GDM1 (cell line): ENCODE data around the gene OSBP2.

Experiments
- DNase-seq: peaks from one replicate; lab custom pipeline; 2025; lab: John Stamatoyannopoulos, UW

The OSBP2 gene, protein sequence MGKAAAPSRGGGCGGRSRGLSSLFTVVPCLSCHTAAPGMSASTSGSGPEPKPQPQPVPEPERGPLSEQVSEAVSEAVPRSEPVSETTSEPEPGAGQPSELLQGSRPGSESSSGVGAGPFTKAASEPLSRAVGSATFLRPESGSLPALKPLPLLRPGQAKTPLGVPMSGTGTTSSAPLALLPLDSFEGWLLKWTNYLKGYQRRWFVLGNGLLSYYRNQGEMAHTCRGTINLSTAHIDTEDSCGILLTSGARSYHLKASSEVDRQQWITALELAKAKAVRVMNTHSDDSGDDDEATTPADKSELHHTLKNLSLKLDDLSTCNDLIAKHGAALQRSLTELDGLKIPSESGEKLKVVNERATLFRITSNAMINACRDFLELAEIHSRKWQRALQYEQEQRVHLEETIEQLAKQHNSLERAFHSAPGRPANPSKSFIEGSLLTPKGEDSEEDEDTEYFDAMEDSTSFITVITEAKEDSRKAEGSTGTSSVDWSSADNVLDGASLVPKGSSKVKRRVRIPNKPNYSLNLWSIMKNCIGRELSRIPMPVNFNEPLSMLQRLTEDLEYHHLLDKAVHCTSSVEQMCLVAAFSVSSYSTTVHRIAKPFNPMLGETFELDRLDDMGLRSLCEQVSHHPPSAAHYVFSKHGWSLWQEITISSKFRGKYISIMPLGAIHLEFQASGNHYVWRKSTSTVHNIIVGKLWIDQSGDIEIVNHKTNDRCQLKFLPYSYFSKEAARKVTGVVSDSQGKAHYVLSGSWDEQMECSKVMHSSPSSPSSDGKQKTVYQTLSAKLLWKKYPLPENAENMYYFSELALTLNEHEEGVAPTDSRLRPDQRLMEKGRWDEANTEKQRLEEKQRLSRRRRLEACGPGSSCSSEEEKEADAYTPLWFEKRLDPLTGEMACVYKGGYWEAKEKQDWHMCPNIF

GRCh38 chr22:30694640-30695350 lies at the start of gene OSBP2:
Gene OSBP2, plus strand, starts transcription at chr22:30694874. Its CDS starts 36 bp downstream, at chr22:30694910.
- no peak for DNase-seq

DNA sequence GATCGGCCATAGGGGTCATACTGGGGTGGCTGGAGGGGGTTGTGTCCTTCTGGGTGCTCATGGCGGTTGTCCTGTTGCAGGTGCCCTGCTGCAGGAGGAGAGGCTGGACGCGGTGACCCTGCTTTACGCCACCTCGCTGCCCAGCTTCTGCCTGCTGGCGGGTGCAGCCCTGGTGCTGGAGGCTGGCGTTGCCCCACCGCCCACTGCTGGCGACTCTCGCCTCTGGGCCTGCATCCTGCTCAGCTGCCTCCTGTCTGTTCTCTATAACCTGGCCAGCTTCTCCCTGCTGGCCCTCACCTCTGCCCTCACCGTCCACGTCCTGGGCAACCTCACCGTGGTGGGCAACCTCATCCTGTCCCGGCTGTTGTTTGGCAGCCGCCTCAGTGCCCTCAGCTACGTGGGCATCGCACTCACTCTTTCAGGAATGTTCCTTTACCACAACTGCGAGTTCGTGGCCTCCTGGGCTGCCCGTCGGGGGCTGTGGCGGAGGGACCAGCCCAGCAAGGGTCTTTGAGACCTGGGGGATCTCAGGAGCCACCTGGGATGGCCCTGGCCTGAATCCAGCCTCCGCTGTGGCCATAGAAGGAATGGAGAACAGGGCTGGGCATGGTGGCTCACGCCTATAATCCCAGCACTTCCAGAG lies 48.0 kb upstream of the OSBP2 start:
- no peak for DNase-seq

DNA sequence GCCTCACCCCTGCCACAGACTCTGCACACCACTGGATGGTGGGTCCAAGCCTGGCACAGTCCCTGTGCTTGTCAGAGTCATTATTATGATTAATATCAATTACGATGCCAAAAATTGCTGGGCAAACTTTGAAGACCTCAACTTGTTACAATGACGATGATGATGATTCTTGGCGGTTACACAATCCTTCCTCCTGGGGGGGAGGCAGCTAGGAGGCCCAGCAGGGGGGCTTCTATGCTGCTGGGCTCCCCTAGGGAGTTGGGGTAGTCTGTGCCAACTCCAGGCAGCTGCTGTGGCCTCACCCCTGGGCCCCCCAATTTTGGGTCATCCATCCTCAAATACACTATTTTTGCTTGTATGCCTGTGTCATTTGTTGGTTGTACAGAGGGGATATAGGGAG lies 47.1 kb upstream of the OSBP2 start:
- DNase-seq = no peak

DNA sequence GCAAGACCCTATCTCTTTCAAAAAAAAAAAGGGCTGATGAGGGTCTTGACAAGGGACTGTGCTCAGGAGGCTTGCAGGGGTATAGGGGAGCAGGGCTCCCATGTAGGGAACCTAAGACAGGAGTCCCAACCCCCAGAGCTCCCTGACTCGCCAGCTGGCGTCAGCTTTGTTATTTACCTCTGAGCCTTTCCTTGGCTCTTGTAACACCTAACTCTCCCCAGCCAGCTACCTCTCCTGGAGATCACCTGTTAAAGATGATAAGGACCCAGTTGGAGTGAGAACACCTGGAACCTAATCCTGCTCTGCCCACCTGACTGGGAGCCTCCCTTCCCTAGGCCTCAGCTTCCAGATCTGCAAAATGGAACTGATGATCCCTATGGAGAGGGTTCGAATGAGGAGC lies 45.8 kb upstream of the OSBP2 start:
- DNase-seq = no peak

- DNase-seq = peak; percentile 77
These were observed 45.2 kb upstream of the OSBP2 start for GRCh38 chr22:30649430-30650007.

- DNase-seq = no peak
These were observed 44.1 kb upstream of the OSBP2 start for GRCh38 chr22:30650508-30651116.

- DNase-seq = no peak
These were observed 41.8 kb upstream of the OSBP2 start for GRCh38 chr22:30652852-30653251.

DNA sequence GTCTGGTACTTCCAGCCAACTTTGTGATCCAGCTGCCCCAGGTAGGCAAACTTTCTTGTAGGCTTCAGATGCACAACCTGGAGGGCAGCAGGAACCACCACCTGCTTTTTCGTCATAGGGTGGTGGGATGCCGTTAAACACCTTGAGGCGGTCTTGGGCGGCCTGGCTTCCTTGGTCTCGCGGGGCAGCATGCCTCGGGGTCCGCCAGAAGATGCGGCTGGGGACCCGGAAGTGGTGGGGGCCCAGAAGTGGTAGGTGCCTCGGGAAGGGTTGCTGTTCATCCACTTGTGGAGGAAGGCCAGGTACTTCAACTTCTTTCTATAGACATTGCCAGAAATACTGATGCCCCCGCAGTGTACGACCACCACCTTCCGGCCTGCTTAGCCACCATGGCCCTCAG lies 40.3 kb upstream of the OSBP2 start:
- no peak for DNase-seq

DNA sequence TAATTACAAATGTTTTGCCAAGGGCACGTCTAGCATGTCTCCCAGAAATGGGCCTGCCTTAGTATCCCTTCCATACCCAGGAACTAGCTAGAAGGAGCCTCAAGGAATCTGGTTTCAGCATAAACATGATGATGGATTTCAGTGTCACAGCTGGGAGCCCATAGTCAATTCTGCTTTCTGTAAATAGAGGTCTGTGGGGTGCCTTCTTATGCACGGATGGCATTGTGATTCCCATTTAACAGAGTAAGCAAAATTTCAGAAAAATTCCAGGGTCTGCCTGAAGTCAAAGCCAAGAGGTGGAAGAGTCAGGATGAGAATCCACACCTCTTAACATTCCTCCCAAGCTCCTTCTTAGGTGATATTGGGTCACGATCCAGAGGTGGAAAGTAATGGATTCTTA lies 39.1 kb upstream of the OSBP2 start:
- no peak for DNase-seq

GRCh38 chr22:30662040-30662439 lies 32.6 kb upstream of the OSBP2 start:
- no peak for DNase-seq

GRCh38 chr22:30664798-30665197 lies 29.9 kb upstream of the OSBP2 start:
- no peak for DNase-seq

DNA sequence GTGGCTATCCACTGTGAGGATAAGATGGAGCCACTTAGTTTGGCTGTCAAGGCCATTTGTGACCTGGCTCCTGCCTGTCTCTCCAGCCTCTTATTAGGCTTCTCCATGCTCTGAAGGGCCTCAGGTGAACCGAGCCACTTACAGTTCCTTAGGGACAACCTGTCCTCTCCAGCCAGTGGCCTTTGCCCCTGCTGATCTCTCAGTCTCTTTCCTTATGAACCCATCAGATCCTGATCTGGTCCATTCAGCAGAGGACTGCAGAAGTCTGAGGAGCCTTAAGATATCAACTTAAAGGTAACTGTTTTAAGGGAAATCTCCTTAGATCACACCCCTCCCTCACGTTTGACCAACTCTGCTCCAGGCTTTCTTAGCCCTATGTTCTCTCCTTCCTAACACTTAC lies 29.4 kb upstream of the OSBP2 start:
- no peak for DNase-seq

- DNase-seq = no peak
These were observed 28.9 kb upstream of the OSBP2 start for GRCh38 chr22:30665786-30666185.

GRCh38 chr22:30667107-30667493 lies 27.6 kb upstream of the OSBP2 start:
- DNase-seq = no peak

DNA sequence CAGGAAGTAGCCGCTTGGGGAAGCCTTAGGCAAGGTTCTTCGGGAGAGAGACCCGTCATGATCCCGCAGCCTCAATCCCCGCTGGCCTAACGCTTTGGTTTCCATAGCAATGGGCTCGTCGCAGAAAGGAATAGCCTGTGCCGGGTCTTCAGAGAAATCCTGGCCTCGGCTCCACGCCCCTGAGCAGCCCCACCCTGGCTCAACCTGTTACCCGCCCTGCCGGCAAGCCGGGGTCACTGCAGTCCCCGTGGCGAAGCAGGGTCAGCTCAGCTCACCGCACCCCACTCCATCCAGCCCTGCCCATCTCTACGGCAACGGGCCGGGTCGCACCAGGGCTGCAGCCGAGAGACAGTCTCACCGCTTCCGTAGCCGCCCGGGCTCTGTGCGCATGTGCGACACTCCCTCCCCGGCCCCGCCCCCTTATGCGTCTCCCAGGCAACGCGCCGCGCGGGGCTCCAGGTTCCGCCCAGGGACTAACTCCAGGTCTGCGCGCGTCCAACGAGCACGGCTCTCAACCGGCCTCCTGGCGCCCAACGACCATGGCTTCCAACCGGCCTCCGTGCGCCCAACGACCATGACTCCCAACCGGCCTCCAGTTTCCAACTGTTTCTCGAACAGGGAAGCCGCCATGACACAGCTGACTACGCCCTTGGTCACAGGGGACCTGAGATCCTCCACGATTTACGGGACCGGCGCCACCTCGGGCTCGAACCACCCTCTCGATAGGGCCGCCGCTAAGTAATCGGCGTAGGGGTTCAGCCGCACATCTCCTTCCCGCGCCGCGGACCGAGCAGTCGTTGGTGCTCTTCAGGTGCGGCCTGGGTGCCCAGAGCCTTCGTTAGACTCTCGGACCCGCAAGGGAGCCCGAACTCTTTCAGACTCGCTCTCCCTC lies 26.9 kb upstream of the OSBP2 start, which contains the start of gene DUSP18:
Gene DUSP18 (minus strand): TSS at position 382 of the 892 bp plus-strand sequence. CDS start 3,872 bp downstream, outside the sequence.
- DNase-seq = peak; percentile 69

DNA sequence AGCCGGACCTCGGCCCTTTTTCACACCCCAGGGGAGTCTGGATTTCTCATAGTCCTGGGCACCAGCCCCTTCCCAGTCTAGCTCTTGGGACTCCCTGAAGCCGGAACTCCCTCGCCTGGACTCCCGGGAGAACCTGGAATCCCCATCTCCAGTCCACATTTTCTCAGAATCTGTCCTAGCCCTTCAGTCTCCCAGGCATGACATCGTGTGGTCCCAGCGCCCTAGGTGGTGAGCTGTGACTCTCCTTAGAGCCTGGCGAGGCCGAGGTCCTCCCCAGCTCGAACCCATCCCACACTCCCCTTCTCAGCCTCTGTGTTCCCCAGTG lies 26.3 kb upstream of the OSBP2 start:
- no peak for DNase-seq

DNA sequence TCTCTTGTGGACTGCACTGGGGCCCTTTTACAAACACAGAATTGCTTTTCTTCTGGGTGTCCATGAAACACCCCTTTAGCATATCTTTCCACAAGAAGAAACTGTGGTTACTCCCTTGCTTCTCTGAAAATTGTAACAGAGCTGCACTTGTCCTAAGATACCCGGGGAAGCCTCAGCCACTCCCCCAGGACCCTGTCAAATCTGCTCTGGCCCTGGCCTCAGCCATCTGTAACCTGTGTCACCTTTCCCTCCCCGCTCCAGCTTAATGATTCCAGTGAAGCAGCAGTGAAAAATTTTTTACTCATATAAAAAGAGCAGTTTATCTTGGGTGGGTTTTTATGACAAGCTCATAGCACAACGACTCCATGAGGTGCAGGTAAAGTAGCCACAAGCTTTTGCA lies 23.6 kb upstream of the OSBP2 start:
- DNase-seq = no peak

GRCh38 chr22:30673136-30673535 lies 21.5 kb upstream of the OSBP2 start:
- no peak for DNase-seq

- DNase-seq = no peak
These were observed 20.2 kb upstream of the OSBP2 start for GRCh38 chr22:30674482-30674881.

GRCh38 chr22:30675436-30675835 lies 19.2 kb upstream of the OSBP2 start:
- no peak for DNase-seq
